HG03103 (cell line): ENCODE results near the gene PRKAR1B.

ENCODE experiments used
- ATAC-seq: cut with Tn5 transposase; IDR thresholded peaks from one replicate; pipeline ENCODE4 v1.9.1; 2021; ENCODE audit warnings: low read depth; ENCODE audit not compliant: unreplicated experiment

Gene PRKAR1B

DNA sequence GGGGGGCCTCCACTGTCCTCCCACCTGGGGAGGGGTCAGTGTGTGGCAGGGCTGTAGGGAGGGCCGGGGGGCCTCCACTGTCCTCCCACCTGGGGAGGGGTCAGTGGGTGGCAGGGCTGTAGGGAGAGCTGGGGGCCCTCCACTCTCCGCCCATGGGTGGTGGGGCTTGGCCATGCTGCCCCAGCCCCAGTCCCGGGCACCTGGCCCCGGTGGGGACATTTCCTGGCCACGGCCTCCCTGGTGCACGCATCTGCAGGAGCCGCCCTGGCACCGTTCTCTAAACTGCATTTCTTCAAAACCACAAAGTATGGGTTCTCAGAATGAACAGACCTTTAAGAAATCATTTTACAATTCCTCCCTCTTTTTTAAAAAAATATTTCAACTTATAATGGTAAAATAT lies 118.1 kb downstream of the PRKAR1B start:
- ATAC-seq: no peak

GRCh38 chr7:608361-608760 lies 118.7 kb downstream of the PRKAR1B start:
- ATAC-seq: no peak

DNA sequence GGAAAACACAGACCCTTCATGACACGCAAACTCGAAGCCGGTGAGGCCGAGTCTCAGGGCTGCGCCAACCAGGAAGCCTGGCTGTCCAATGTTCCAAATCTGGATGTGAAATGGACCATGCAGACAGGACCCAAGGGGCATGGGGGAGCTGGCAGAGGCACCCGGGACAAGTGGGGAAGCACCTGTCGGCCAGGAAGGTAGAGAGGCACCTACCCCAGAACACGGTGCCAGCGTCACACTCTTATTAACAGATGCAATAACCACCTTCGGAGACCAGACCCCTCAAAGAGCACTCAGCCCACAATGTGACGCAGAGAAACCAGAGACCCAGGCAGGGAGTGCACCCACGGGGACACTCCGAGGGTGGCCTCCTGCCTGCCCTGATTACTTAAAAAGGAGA lies 119.1 kb downstream of the PRKAR1B start:
- ATAC-seq: no peak

DNA sequence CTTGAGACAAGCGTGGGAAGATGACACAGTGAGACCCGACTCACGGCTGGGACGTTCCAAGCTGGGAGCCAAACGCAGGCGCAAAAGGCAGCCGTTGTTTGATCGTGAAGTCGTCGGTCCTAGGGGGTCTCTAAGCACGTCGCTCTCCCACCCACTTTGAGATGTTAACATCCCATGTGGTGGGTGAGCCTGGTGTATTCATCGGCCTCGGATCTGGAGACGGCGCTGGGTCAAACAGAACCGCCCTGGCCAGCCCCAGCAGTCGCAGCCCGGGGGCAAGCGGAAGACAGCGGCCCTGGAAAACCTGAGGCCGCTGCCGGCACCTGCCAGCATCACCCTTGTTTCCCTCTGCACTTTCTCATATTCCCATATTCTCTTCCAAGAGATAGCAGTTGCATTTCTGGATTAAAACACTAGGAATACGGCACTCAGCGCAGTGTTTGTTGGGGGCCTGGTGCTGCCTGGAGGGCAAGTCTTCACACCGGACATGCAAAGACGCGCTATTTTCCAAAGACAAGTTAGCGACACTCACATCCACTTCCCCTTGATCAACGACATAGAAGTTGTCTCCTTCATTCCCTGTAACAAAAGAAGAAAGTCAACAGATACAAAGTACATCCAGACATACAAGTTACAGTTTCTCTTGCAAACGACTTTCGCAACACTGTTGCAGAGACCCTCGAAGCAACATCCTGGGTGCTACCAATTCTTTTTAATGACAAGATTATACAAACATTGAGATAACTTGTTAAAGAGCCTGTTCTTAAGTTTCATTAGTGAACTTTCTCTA lies 121.2 kb downstream of the PRKAR1B start:
- no peak for ATAC-seq

DNA sequence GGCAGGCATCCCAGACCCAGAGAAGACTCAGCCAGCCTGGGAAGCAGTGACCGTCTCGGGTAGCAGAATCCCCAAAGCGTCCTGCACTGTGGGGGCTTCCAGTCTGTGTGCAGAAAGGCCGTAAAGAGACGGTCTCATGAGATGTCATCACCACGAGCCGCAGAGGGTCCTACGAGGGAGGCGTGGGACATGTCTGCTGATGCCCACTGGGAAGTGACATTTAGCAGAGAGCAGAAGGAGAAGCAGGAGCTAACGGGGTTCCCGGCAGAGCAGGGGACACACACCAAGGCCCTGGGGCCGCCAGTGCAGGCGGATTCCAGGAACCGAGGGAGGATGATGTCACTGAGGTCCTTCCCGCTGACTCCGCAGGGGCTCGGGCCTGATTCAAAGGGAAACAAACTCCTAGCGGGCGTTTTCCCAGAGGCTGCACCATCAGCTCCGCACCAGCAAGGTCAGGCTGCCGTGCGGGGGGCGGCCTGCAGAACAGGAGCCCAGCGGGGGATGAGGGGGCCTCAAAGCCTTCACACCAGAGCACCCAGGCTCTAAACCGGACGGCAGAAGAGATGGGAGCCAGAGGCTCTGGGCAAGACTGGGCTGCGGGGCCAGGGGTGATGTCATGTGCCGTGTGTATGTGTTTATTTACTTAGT lies 122.1 kb downstream of the PRKAR1B start:
- ATAC-seq: no peak

DNA sequence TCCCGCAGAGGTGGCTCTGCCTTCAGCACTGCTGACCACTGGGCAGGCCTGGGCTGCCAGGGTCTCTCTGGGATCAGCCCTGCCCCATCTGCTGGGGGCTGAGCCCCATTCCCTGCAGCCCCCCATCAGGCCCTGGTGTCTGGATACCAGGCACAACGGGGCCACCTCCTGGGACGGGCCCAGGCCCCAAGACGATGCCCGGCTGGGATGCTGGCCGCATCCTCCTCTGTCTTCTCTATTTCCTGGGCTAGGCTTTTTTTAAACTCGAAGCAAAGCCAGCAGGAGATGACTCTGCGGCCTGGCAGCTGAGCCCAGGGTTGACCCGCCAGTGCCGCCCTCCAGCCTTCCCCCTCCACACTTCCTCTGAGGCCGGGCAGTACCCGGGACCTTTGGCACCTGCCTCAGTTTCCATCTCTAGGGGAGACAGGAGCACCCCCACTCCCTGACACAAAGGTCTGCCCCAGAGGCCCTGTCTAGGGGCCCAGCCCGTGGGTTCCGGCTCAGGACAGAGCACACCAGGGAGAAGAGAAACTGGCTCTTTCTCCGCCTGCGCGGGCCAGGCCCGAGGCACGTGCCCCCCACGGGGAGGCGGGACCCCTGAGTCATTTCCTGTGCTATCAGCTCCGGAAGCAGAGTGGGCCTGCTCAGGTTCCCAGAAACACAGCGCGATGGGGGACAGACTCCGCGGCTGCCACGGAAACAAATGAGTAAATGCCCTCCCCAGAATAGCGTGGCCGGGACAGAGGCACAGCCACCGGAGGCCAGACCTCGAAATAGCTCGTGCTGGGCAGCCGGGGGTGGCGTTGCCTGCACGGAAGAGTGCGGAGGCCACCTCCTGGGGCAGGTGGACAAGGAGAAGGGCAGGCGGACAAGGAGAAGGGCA lies 122.8 kb downstream of the PRKAR1B start:
- peak; percentile 65 for ATAC-seq

- ATAC-seq: no peak
Observed at GRCh38 chr7:603152-603951, 123.7 kb downstream of the PRKAR1B start.

DNA sequence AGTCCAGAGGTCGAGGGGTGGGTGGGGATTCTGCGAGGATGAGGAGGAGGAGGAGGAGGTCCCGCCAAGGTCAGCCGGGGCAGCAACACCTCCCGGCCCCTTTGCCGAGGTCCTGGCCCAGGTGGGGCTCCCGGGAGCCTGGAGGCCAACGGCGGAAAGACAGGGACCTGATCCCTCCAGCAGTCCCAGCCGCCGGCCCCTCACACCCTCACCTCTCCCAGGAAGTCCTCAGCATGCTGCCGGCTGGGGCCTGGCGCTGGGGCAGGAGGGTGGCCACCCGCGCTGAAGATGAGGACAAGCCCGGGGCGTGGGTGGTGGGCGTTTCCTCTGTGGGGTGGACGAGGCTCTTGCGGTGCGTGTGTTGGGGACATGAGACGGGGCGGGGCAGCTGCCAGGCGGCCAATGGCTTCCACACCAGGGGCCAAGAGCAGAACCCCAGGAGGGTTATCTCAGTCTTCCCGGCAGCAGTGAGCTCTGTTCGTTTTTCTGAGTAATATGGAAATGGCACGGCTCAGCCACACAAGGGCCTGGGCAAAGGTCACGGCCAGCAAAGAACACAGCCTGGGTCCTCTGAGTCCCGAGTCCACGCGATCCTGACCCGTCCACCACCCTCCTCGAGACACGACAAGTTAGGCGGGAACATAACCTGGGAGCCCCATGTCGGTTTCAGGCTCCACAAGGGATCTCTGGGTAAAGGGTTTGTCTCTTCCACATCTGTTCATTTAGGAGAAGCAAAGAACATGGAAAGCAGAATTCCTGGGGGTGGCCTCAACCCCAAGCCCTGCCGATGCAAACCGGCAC lies 124.5 kb downstream of the PRKAR1B start:
- ATAC-seq: no peak

GRCh38 chr7:601595-602340 lies 125.3 kb downstream of the PRKAR1B start:
- peak; percentile 45 for ATAC-seq

GRCh38 chr7:601036-601594 lies 126.0 kb downstream of the PRKAR1B start:
- ATAC-seq: no peak

- no peak for ATAC-seq
Observed at GRCh38 chr7:600149-601035, 126.7 kb downstream of the PRKAR1B start.

- no peak for ATAC-seq
Observed at GRCh38 chr7:598899-599298, 128.2 kb downstream of the PRKAR1B start.

DNA sequence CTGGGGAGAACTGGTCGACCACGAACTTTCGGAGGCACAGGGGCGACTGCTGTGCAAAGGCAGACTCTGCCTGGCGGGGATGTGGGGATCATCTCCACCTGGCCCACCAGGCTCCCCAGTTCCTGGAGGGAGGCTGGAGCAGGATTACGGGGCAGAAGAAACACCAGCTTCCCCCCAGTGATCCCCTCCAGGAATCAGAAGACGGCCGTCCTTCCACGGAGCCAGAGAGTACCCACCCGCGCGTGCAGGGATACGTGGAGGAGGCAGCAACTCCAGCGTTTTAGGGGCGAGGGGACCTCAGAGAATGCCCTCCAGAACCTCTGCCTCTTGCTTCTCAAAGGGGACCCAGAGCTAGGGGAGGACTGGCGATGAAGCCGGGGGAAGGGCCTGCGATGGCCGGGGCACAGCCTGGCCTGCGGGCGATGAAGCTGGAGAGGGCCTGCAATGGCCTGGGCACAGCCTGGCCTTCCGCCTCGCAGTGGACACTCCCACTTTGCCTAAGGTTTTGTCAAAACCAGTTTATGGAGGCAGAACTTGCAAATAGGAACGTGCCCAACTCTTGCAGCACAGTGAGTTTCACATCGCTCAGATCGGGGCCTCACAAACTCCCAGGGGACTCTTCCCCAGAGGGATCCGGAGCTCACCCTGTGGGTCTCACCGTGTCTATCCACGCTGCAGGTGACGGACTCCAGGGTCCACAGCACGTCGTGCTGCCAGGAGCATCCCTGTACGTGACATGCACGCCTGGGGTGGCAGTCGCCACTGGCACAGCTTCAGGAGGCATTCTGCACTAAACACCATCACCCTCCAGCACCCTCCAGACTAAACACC lies 129.5 kb downstream of the PRKAR1B start:
- no peak for ATAC-seq

- no peak for ATAC-seq
Observed at GRCh38 chr7:596819-597182, 130.3 kb downstream of the PRKAR1B start.

- no peak for ATAC-seq
Observed at GRCh38 chr7:596071-596818, 130.8 kb downstream of the PRKAR1B start.

- ATAC-seq: no peak
Observed at GRCh38 chr7:595621-596010, 131.5 kb downstream of the PRKAR1B start.
